HepG2 (cell line): ENCODE results near the gene ZNF282. TPM values are rescaled to one million over a fixed set of nuclear protein-coding genes. Genes with fewer than 3 reads are reported as not detected.

ENCODE experiments used
- AGO2 ChIP-seq: fragments of 200-400 bp; formaldehyde crosslinking; optimal IDR thresholded peaks from 2 replicates; pipeline ENCODE3; 2017; ENCODE audit warnings: mild to moderate bottlenecking, low read depth, low read length, moderate library complexity
- ATF7 ChIP-seq, 2 experiments: fragments of 450-650 bp in 1 of 2; sonication (generic) in 1 of 2; formaldehyde crosslinking in 1 of 2; IDR thresholded peaks; 2 replicates each; pipeline versions ENCODE4 v1.4.0 to v1.6.1; 2016 to 2020; ENCODE audit warnings: antibody characterized with exemption in 1 of 2, mild to moderate bottlenecking in 1 of 2, missing genetic modification reagents in 1 of 2
- ATF7-NPFF ChIP-seq: sonication (generic); formaldehyde crosslinking; IDR thresholded peaks from 2 replicates; pipeline ENCODE4 v1.8.1; 2023; ENCODE audit warnings: mild to moderate bottlenecking, low read depth, missing genetic modification reagents, moderate library complexity
- BCL6 ChIP-seq: IDR thresholded peaks from 2 replicates; pipeline ENCODE4 v1.6.1; 2016; ENCODE audit warnings: missing genetic modification reagents, missing compliant biosample characterization
- FLYWCH1 ChIP-seq: sonication (generic); formaldehyde crosslinking; IDR thresholded peaks from 2 replicates; pipeline ENCODE4 v1.8.1; 2023; ENCODE audit warnings: mild to moderate bottlenecking, missing genetic modification reagents
- GABPB1 ChIP-seq: IDR thresholded peaks from 2 replicates; pipeline ENCODE4 v1.6.1; 2016; ENCODE audit warnings: mild to moderate bottlenecking, missing genetic modification reagents, moderate library complexity, missing compliant biosample characterization
- GMEB1 ChIP-seq: sonication (generic); formaldehyde crosslinking; IDR thresholded peaks from 2 replicates; pipeline ENCODE4 v1.5.1; 2020; ENCODE audit warnings: missing genetic modification reagents, mild to moderate bottlenecking, borderline replicate concordance
- HINFP ChIP-seq: sonication (generic); formaldehyde crosslinking; IDR thresholded peaks from 2 replicates; pipeline ENCODE4 v1.4.0; 2020; ENCODE audit warnings: low read depth, mild to moderate bottlenecking, missing genetic modification reagents
- IKZF4 ChIP-seq: sonication (generic); formaldehyde crosslinking; IDR thresholded peaks from 2 replicates; pipeline ENCODE4 v1.5.1; 2020; ENCODE audit warnings: borderline replicate concordance, mild to moderate bottlenecking, low read depth, missing genetic modification reagents; ENCODE audit errors: not compliant biosample characterization
- IRF2 ChIP-seq: IDR thresholded peaks from 2 replicates; pipeline ENCODE4 v1.6.1; 2018; ENCODE audit warnings: missing genetic modification reagents, missing compliant biosample characterization
- KDM3A ChIP-seq: IDR thresholded peaks from 2 replicates; pipeline ENCODE4 v1.6.1; 2018; ENCODE audit warnings: low read depth, missing compliant biosample characterization
- MAFG ChIP-seq: sonication (generic); formaldehyde crosslinking; IDR thresholded peaks from 2 replicates; pipeline ENCODE4 v1.5.1; 2020; ENCODE audit warnings: mild to moderate bottlenecking, missing genetic modification reagents
- NFATC3 ChIP-seq: sonication (generic); formaldehyde crosslinking; IDR thresholded peaks from 2 replicates; pipeline ENCODE4 v1.5.1; 2020; ENCODE audit warnings: mild to moderate bottlenecking, missing genetic modification reagents
- THYN1 ChIP-seq: sonication (generic); formaldehyde crosslinking; IDR thresholded peaks from 2 replicates; pipeline ENCODE4 v1.8.1; 2023; ENCODE audit warnings: low read depth, mild to moderate bottlenecking, moderate library complexity, missing genetic modification reagents, borderline replicate concordance
- ZNF263 ChIP-seq: sonication (generic); formaldehyde crosslinking; IDR thresholded peaks from 2 replicates; pipeline ENCODE4 v1.4.0; 2020; ENCODE audit warnings: missing genetic modification reagents
- ZNF563 ChIP-seq: sonication (generic); formaldehyde crosslinking; IDR thresholded peaks from 2 replicates; pipeline ENCODE4 v1.8.0; 2022; ENCODE audit warnings: mild to moderate bottlenecking, moderate library complexity, missing genetic modification reagents
- ZNF564 ChIP-seq: sonication (generic); formaldehyde crosslinking; IDR thresholded peaks from 2 replicates; pipeline ENCODE4 v1.8.1; 2023; ENCODE audit warnings: mild to moderate bottlenecking, missing genetic modification reagents
- ZSCAN12 ChIP-seq: sonication (generic); formaldehyde crosslinking; IDR thresholded peaks from 2 replicates; pipeline ENCODE4 v1.9.0; 2021; ENCODE audit warnings: mild to moderate bottlenecking, missing genetic modification reagents
- polyA plus RNA-seq, 8 experiments: library from polyadenylated mRNA; depleted of rRNA in 3 of 8; stranded (reverse) in 7 of 8; unstranded in 1 of 8; fragments of >200 nt; fragmentation: Illumina TruSeq in 4 of 8; extraction: Trizol in 4 of 8; gene quantifications; 2 replicates each; pipeline versions ENCODE4 v1.2.1 to v1.2.3, GENCODE V29; 2011 to 2016; ENCODE audit warnings: low read depth in 4 of 8, missing spikeins in 1 of 8, mixed read lengths in 1 of 8; ENCODE audit not compliant: insufficient read depth in 1 of 8
- total RNA-seq, 5 experiments: library from RNA; depleted of rRNA; stranded (reverse); fragments of >200 nt; fragmentation: Illumina TruSeq; extraction: Trizol; gene quantifications; 2 replicates each; pipeline ENCODE4 v1.2.3, GENCODE V29; 2016; ENCODE audit warnings: low read depth in 1 of 5
- TF ChIP-seq, protein P1 (sequence below): sonication (generic); formaldehyde crosslinking; IDR thresholded peaks from 2 replicates; pipeline ENCODE4 v1.4.0; 2020; ENCODE audit warnings: missing genetic modification reagents
- TF ChIP-seq, protein P2 (sequence below), 2 experiments: sonication (generic) in 1 of 2; formaldehyde crosslinking in 1 of 2; IDR thresholded peaks; 2 replicates each; pipeline versions ENCODE4 v1.4.0 to v1.6.1; 2016 to 2020; ENCODE audit warnings: borderline replicate concordance in 1 of 2, low read depth in 1 of 2, mild to moderate bottlenecking in 1 of 2, missing genetic modification reagents in 1 of 2

ZNF282 gene
- total and polyA plus RNA-seq, 2 of the 13 experiments (the other 11 are each of a cell fraction or from before 2014, with no cell fraction given) = 9.1 to 20.9 TPM

DNA sequence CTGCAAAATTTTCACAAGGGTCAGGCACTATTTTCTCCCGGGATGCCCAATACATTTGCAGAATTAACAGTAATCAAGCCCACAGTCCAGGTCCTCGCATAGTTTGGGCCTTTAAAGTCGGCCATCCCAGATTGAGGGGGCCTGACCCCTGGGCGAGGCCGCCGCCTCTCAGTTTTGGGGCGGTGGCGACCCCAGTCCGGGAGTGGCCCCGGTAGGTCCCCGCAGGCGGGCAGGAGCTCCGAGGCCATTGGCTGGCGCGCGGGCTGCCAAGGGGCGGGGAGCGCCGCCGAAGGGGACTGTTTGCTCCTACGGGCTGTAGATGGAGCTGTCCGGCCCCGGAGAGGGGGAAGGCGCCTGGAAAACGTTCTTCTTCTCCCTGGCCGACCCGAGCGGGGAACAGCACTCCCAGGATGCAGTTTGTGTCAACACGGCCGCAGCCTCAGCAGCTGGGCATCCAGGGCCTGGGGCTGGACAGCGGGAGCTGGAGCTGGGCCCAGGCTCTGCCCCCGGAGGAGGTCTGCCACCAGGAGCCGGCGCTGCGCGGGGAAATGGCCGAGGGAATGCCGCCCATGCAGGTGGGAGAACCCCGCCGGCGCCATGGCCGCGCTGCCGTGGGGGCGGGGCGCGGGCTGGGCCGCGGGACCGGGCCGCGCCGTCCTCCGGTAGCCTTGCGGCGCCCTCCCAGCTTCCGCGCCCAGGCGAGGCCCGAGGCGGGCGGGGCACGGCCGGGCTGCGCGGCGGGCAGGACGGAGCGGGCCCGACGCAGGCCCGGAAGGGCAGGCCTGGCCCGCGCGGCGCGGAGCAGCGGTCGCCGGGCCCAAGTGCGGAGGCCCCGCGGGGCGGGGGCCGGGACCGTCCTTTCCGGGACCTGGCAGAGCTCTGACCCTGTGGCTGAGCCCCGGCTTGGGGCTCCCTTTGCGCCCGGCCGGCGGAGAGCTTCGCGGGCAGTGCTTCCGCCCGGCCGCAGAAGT lies at the start of gene ZNF282 (continued):
- TF ChIP-seq HINFP (CRISPR knock-in tag) = peak; percentile 86
- TF ChIP-seq, protein P1, sequence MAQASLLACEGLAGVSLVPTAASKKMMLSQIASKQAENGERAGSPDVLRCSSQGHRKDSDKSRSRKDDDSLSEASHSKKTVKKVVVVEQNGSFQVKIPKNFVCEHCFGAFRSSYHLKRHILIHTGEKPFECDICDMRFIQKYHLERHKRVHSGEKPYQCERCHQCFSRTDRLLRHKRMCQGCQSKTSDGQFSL (CRISPR knock-in tag) = no peak
- no peak for TF ChIP-seq FLYWCH1 (CRISPR knock-in tag)
- TF ChIP-seq KDM3A (CRISPR knock-in tag) = peak; percentile 76; the same call in 1 of the 2 replicates
- TF ChIP-seq ZNF263 (CRISPR knock-in tag) = peak; percentile 35
- no peak for TF ChIP-seq AGO2
- TF ChIP-seq, protein P2, sequence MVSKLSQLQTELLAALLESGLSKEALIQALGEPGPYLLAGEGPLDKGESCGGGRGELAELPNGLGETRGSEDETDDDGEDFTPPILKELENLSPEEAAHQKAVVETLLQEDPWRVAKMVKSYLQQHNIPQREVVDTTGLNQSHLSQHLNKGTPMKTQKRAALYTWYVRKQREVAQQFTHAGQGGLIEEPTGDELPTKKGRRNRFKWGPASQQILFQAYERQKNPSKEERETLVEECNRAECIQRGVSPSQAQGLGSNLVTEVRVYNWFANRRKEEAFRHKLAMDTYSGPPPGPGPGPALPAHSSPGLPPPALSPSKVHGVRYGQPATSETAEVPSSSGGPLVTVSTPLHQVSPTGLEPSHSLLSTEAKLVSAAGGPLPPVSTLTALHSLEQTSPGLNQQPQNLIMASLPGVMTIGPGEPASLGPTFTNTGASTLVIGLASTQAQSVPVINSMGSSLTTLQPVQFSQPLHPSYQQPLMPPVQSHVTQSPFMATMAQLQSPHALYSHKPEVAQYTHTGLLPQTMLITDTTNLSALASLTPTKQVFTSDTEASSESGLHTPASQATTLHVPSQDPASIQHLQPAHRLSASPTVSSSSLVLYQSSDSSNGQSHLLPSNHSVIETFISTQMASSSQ (IDR thresholded peaks at IDR 0.05; ENCODE audit: low read depth) = no peak
- TF ChIP-seq, protein P2 (CRISPR knock-in tag; IDR thresholded peaks at IDR 0.05; ENCODE audit: borderline replicate concordance) = peak; percentile 17; the same call in 1 of the 2 replicates
- TF ChIP-seq ZSCAN12 (CRISPR knock-in tag) = peak; percentile 39; the same call in 1 of the 2 replicates
- TF ChIP-seq ZNF563 = peak; percentile 82
- TF ChIP-seq GMEB1 (CRISPR knock-in tag) = peak; percentile 58
- TF ChIP-seq THYN1 (CRISPR knock-in tag) = no peak
- no peak for TF ChIP-seq MAFG (CRISPR knock-in tag)
- no peak for TF ChIP-seq ATF7 (IDR thresholded peaks at IDR 0.05)
- TF ChIP-seq ATF7 (CRISPR knock-in tag; IDR thresholded peaks at IDR 0.05) = no peak
- no peak for TF ChIP-seq NFATC3 (CRISPR knock-in tag)
- TF ChIP-seq GABPB1 (CRISPR knock-in tag) = peak; percentile 84
- no peak for TF ChIP-seq IKZF4 (CRISPR knock-in tag)
- TF ChIP-seq BCL6 (CRISPR knock-in tag) = peak; percentile 28; the same call in 1 of the 2 replicates
- peak; percentile 86 for TF ChIP-seq ATF7-NPFF
- peak; percentile 57; the same call in 1 of the 2 replicates for TF ChIP-seq ZNF564 (CRISPR knock-in tag)
- TF ChIP-seq IRF2 (CRISPR knock-in tag) = peak; percentile 81
